HCT116 (cell line): Measurements from ENCODE around the gene DGKB. TPM values are rescaled to one million over a fixed set of nuclear protein-coding genes. Genes with fewer than 3 reads are reported as not detected.

Experiments
- ATAC-seq: fragments of 200-7000 bp; cut with Tn5 transposase; 2 replicates; pipeline ENCODE4 v1.9.1; 2020; ENCODE audit warnings: mild to moderate bottlenecking, moderate library complexity
- BruUV-seq: library from RNA; stranded (reverse); fragments of 400-500 nt; replicated peaks from 2 replicates; lab custom pipeline; 2021; lab: Mats Ljungman, UMichigan
- CTCF ChIA-PET: fragments of 300-600 bp; sonication (Branson Sonifier 250); formaldehyde crosslinking; loops from one replicate; lab custom pipeline; 2021; ENCODE audit warnings: antibody characterized with exemption; lab: Charles Lee
- POLR2A ChIA-PET: fragments of 300-600, 350-600 bp; sonication (Branson Sonifier 250); formaldehyde crosslinking; loops from one replicate; lab custom pipeline; 2021; ENCODE audit warnings: antibody characterized with exemption; lab: Charles Lee
- RAD21 ChIA-PET, 2 experiments: fragments of 300-600 bp; sonication (Branson Sonifier 250); formaldehyde crosslinking; loops; one replicate each; lab custom pipeline; 2023; ENCODE audit warnings: low total read pairs in 2 of 2; ENCODE audit not compliant: uncharacterized antibody in 2 of 2, unreplicated experiment in 2 of 2, low non-redundant PET in 1 of 2; lab: Charles Lee
- DNase-seq: peaks from one replicate; pipeline ENCODE4 v3.0.0-alpha.2; 2010; ENCODE audit warnings: low read depth, low spot score
- H2AFZ ChIP-seq: fragments of 200-600 bp; shearing (Covaris generic), sonication (generic); 2 replicates; pipeline ENCODE4 v1.6.1; 2017; ENCODE audit warnings: low read depth, mixed run types, mixed read lengths, antibody characterized with exemption, low read length; ENCODE audit not compliant: poor library complexity, severe bottlenecking
- H3K27ac ChIP-seq: 2 replicates; pipeline ENCODE4 v1.5.1; 2012; ENCODE audit warnings: low read depth, low read length
- H3K27me3 ChIP-seq: fragments of 200-600 bp; sonication (generic); 2 replicates; pipeline ENCODE4 v1.6.1; 2016; ENCODE audit warnings: mixed run types, low read length, mixed read lengths; ENCODE audit not compliant: insufficient read depth
- H3K36me3 ChIP-seq, 2 experiments: fragments of 200-500 bp in 1 of 2; fragments of 200-600 bp in 1 of 2; sonication (Bioruptor generic) in 1 of 2; sonication (generic) in 1 of 2; 2 replicates each; pipeline versions ENCODE4 v1.5.1 to v1.6.1; 2014 to 2016; ENCODE audit warnings: low read length in 2 of 2, inconsistent platforms in 1 of 2, mixed read lengths in 1 of 2, mixed run types in 1 of 2; ENCODE audit not compliant: insufficient read depth in 2 of 2, control insufficient read depth in 1 of 2
- H3K4me1 ChIP-seq, 2 experiments: fragments of 200-600 bp in 1 of 2; sonication (generic) in 1 of 2; 2 replicates each; pipeline versions ENCODE4 v1.5.1 to v1.6.1; 2012 to 2017; ENCODE audit warnings: low read length in 2 of 2, inconsistent platforms in 1 of 2, mild to moderate bottlenecking in 1 of 2, mixed read lengths in 1 of 2, mixed run types in 1 of 2, moderate library complexity in 1 of 2; ENCODE audit not compliant: insufficient read depth in 2 of 2, control insufficient read depth in 1 of 2
- H3K4me2 ChIP-seq: fragments of 200-600 bp; sonication (generic); 2 replicates; pipeline ENCODE4 v1.6.1; 2017; ENCODE audit warnings: mixed run types, low read length, mixed read lengths
- H3K4me3 ChIP-seq, 2 experiments: fragments of 200-600 bp in 1 of 2; sonication (generic) in 1 of 2; replicated peaks in 1 of 2; 2 replicates each; pipeline ENCODE4 v1.5.1; 2011 to 2016; ENCODE audit warnings: low read length in 2 of 2, control low read depth in 1 of 2, low read depth in 1 of 2, mild to moderate bottlenecking in 1 of 2, mixed read lengths in 1 of 2, mixed run types in 1 of 2
- H3K79me2 ChIP-seq: fragments of 200-600 bp; sonication (generic); 2 replicates; pipeline ENCODE4 v1.6.1; 2017; ENCODE audit warnings: mild to moderate bottlenecking, mixed run types, low read length, moderate library complexity, mixed read lengths; ENCODE audit not compliant: insufficient read depth
- H3K9ac ChIP-seq: fragments of 200-600 bp; sonication (generic); 2 replicates; pipeline ENCODE4 v1.6.1; 2016; ENCODE audit warnings: low read length, mixed read lengths
- H3K9me2 ChIP-seq: fragments of 200-600 bp; sonication (generic), shearing (Covaris generic); 2 replicates; pipeline ENCODE4 v1.6.1; 2017; ENCODE audit warnings: mixed run types, mild to moderate bottlenecking, moderate library complexity; ENCODE audit not compliant: insufficient read depth
- H3K9me3 ChIP-seq, 2 experiments: fragments of 200-500 bp in 1 of 2; fragments of 200-600 bp in 1 of 2; sonication (Bioruptor generic) in 1 of 2; sonication (generic) in 1 of 2; 2 replicates each; pipeline ENCODE4 v1.6.1; 2014 to 2017; ENCODE audit warnings: low read length in 2 of 2, mixed read lengths in 2 of 2, inconsistent platforms in 1 of 2, low read depth in 1 of 2, mild to moderate bottlenecking in 1 of 2, mixed run types in 1 of 2, moderate library complexity in 1 of 2; ENCODE audit not compliant: control insufficient read depth in 1 of 2, insufficient read depth in 1 of 2
- H4K20me1 ChIP-seq: fragments of 200-600 bp; sonication (generic), shearing (Covaris generic); 2 replicates; pipeline ENCODE4 v1.6.1; 2017; ENCODE audit warnings: mixed run types, mild to moderate bottlenecking, moderate library complexity; ENCODE audit not compliant: insufficient read depth
- FOSL1 ChIP-seq: IDR thresholded peaks from 2 replicates; pipeline ENCODE4 v1.6.1; 2012; ENCODE audit warnings: low read depth
- MAX ChIP-seq: IDR thresholded peaks from 2 replicates; pipeline ENCODE4 v1.6.1; 2012
- POLR2A ChIP-seq: IDR thresholded peaks from 2 replicates; pipeline ENCODE4 v1.7.0; 2011; ENCODE audit warnings: borderline replicate concordance; ENCODE audit not compliant: insufficient read depth, insufficient read length; ENCODE audit errors: extremely low read depth
- POLR2AphosphoS5 ChIP-seq: IDR thresholded peaks from 2 replicates; pipeline ENCODE4 v1.6.1; 2011; ENCODE audit warnings: mild to moderate bottlenecking, low read depth, low read length, moderate library complexity
- SRF ChIP-seq: IDR thresholded peaks from 2 replicates; pipeline ENCODE4 v1.6.1; 2012; ENCODE audit warnings: low read depth
- ZBTB33 ChIP-seq: IDR thresholded peaks from 2 replicates; pipeline ENCODE4 v1.6.1; 2011; ENCODE audit warnings: mild to moderate bottlenecking, low read length, moderate library complexity; ENCODE audit not compliant: insufficient replicate concordance; ENCODE audit errors: extremely low read depth
- intact Hi-C: fragments of 100-400 bp; cut with micrococcal nuclease; formaldehyde crosslinking; loops from 2 replicates; pipeline ENCODE4 v1.10.0; 2022
- total RNA-seq: library from RNA; stranded (reverse); gene quantifications from one replicate; pipeline ENCODE4 v1.2.1, GENCODE V29; 2021; ENCODE audit not compliant: unreplicated experiment

Gene DGKB
- total RNA-seq, 1 experiment from 2014 or later, result 0.05 TPM

GRCh38 chr7:14685167-14685566 lies 217.4 kb downstream of the DGKB start (continued):
- TF ChIP-seq POLR2AphosphoS5, result no peak

GRCh38 chr7:14682910-14683465 lies 219.6 kb downstream of the DGKB start:
- ChIA-PET CTCF (interaction anchor here (2.8 kb wide), 1 partner anchor 9 kb away, joined by 13 read pairs; no protein-coding TSS in a partner anchor), RAD21 (no interaction called here), POLR2A (no interaction called here)
- Histone ChIP-seq H3K9ac (no peak overlapping the region), H3K27ac (no peak overlapping the region), H3K9me2 (no peaks in the 10 kb centered on the region), H3K4me3 (no peak overlapping the region), H3K4me1 (no peaks in the 10 kb centered on the region), H3K27me3 (no peaks in the 10 kb centered on the region), H4K20me1 (no peaks in the 10 kb centered on the region), H3K4me2 (no peak overlapping the region), H2AFZ (no peak overlapping the region), H3K9me3 (no peaks in the 10 kb centered on the region), H3K36me3 (no peaks in the 10 kb centered on the region), H3K79me2 (no peaks in the 10 kb centered on the region)
- BruUV-seq, result no TSS peak
- TF ChIP-seq SRF, result no peak
- no peak for TF ChIP-seq ZBTB33
- TF ChIP-seq POLR2A, result no peak
- ATAC-seq, result no peak
- no peak for DNase-seq
- intact Hi-C loops, result no loop called here

GRCh38 chr7:14676896-14677295 lies 225.7 kb downstream of the DGKB start:
- Histone ChIP-seq H3K27ac (no peak overlapping the region), H3K9ac (no peak overlapping the region), H3K36me3 (no peaks in the 10 kb centered on the region), H2AFZ (no peak overlapping the region), H3K27me3 (no peaks in the 10 kb centered on the region), H3K4me1 (no peaks in the 10 kb centered on the region), H4K20me1 (no peaks in the 10 kb centered on the region), H3K9me2 (no peaks in the 10 kb centered on the region), H3K79me2 (no peaks in the 10 kb centered on the region), H3K4me3 (no peak overlapping the region), H3K4me2 (no peak overlapping the region), H3K9me3 (no peaks in the 10 kb centered on the region)
- ChIA-PET RAD21 (no interaction called here), CTCF (no interaction called here), POLR2A (no interaction called here)
- no peak for TF ChIP-seq POLR2A
- no peak for TF ChIP-seq MAX
- no peak for TF ChIP-seq FOSL1
- no peak for DNase-seq
- BruUV-seq, result no TSS peak
- ATAC-seq, result no peak
- intact Hi-C loops, result no loop called here
